HG02973 (cell line): Measurements from ENCODE around the gene SLC41A3.
A peak's percentile ranks its signal among the peaks of the same experiment; 100 is the strongest.
"Not testable (repeated sequence)": the region's sequence is repeated elsewhere in the genome, so short reads cannot be mapped to it uniquely, and the experiment has no call there.

Experiments
- ATAC-seq: cut with Tn5 transposase; IDR thresholded peaks from one replicate; pipeline ENCODE4 v1.9.1; 2021; ENCODE audit warnings: moderate library complexity; ENCODE audit not compliant: unreplicated experiment

Gene SLC41A3

GRCh38 chr3:126084768-126085180 lies 850 bp upstream of the SLC41A3 start:
- ATAC-seq, result no peak

- ATAC-seq, result peak; percentile 42
These were observed 412 bp downstream of the SLC41A3 start for GRCh38 chr3:126083511-126083912.

GRCh38 chr3:126083138-126083445 lies 832 bp downstream of the SLC41A3 start:
- ATAC-seq, result no peak

GRCh38 chr3:126082362-126083137 lies 1.4 kb downstream of the SLC41A3 start:
- ATAC-seq, result no peak

- ATAC-seq, result no peak
These were observed 2.1 kb downstream of the SLC41A3 start for GRCh38 chr3:126081618-126082361.

- ATAC-seq, result no peak
These were observed 3.0 kb downstream of the SLC41A3 start for GRCh38 chr3:126080970-126081369.

GRCh38 chr3:126078866-126079265 lies 5.1 kb downstream of the SLC41A3 start:
- ATAC-seq, result no peak

- no peak for ATAC-seq
These were observed 6.2 kb downstream of the SLC41A3 start for GRCh38 chr3:126077754-126078153.

- no peak for ATAC-seq
These were observed 7.8 kb downstream of the SLC41A3 start for GRCh38 chr3:126076140-126076539.

- ATAC-seq, result no peak
These were observed 13.8 kb downstream of the SLC41A3 start for GRCh38 chr3:126070146-126070545.

- ATAC-seq, result no peak
These were observed 16.0 kb downstream of the SLC41A3 start for GRCh38 chr3:126067959-126068358.

- not testable (repeated sequence) for ATAC-seq
These were observed 17.2 kb downstream of the SLC41A3 start for GRCh38 chr3:126066676-126067075.

- ATAC-seq, result no peak
These were observed 18.0 kb downstream of the SLC41A3 start for GRCh38 chr3:126065876-126066275.

GRCh38 chr3:126064627-126065258 lies 19.2 kb downstream of the SLC41A3 start:
- ATAC-seq, result no peak

- ATAC-seq, result no peak
These were observed 20.5 kb downstream of the SLC41A3 start for GRCh38 chr3:126063358-126063965.

- no peak for ATAC-seq
These were observed 22.5 kb downstream of the SLC41A3 start for GRCh38 chr3:126061301-126062032.

GRCh38 chr3:126060613-126061145 lies 23.2 kb downstream of the SLC41A3 start:
- no peak for ATAC-seq

GRCh38 chr3:126058666-126059065 lies 25.3 kb downstream of the SLC41A3 start:
- no peak for ATAC-seq

- ATAC-seq, result no peak
These were observed 26.0 kb downstream of the SLC41A3 start for GRCh38 chr3:126057936-126058335.

GRCh38 chr3:126057501-126057819 lies 26.5 kb downstream of the SLC41A3 start:
- ATAC-seq, result no peak
